ENCODE data around the gene LRRC74B.
"Not testable (repeated sequence)": the region's sequence is repeated elsewhere in the genome, so short reads cannot be mapped to it uniquely, and the experiment has no call there.

The LRRC74B gene

DNA sequence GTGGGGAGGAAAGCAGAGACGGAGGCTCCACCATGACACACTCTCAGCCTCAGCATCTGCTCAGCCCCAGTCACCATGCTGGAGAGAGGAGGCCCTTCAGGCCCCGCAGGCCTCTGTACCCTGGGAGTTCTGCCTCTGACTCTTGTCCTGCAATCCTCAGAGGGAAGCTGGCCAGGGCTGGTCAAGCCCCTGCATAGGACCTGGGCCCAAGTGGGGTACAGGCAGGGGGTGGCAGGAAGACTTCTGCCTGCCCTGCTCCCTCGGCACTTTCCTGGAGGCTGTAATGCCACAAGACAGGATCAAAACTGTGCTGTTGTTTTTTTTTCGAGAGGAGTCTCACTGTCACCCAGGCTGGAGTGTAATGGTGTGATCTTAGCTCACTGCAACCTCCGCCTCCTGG, 33.7 kb downstream of the LRRC74B start:
- no peak for DNase-seq

DNA sequence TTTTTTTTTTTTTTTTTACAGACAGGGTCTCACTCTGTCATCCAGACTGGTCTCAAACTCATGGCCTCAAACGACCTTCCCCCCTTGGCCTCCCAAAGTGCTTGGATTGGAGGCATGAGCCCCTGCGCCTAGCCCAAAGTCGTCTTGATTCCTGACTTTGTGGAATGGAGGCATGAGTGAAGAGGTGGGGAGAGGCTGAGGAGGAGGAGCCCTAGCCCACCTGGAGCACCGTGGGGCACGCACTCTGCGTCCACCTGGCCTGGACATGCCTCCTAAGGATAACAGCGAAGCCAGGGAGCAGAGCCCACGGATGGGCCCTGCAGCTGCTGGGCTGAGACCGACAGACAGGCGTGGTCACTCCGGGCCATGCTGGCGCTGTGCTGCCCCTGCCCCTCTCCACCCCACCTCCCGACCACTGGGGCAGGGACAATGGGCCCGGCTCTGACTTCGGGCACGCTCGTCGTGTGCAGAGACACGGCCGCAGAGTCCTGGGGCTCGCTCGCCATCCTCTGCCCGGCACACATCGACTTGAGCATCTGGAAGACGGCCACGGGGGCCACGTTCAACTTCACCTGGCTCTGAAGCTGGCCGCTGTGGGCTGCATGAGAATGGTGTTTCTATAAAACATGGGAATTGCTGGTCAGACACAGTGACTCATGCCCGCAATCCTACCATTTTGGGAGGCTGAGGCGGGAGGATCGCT, 34.8 kb downstream of the LRRC74B start:
- DNase-seq = no peak

- DNase-seq = peak; percentile 25
Observed at GRCh38 chr22:21082248-21082647, 36.5 kb downstream of the LRRC74B start.

DNA sequence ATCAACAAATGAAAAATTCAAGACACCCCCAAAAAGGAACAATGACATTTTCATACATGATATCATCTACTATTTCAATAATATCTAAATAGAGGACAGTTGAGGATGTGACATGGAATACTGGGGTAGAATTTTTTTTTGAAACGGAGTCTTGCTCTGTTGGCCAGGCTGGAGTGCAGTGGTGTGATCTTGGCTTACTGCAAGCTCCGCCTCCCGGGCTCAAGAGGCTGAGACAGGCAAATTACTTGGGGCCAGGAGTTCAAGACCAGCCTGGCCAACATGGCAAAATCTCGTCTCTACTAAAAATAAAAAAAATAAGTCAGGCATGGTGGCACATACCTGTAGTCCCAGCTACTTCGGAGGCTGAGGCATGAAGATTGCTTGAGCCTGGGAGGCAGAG, 41.4 kb downstream of the LRRC74B start:
- DNase-seq = no peak

- not testable (repeated sequence) for DNase-seq
Observed at GRCh38 chr22:21087926-21088325, 42.2 kb downstream of the LRRC74B start.

GRCh38 chr22:21091220-21091619, 45.5 kb downstream of the LRRC74B start:
- DNase-seq = not testable (repeated sequence)

DNA sequence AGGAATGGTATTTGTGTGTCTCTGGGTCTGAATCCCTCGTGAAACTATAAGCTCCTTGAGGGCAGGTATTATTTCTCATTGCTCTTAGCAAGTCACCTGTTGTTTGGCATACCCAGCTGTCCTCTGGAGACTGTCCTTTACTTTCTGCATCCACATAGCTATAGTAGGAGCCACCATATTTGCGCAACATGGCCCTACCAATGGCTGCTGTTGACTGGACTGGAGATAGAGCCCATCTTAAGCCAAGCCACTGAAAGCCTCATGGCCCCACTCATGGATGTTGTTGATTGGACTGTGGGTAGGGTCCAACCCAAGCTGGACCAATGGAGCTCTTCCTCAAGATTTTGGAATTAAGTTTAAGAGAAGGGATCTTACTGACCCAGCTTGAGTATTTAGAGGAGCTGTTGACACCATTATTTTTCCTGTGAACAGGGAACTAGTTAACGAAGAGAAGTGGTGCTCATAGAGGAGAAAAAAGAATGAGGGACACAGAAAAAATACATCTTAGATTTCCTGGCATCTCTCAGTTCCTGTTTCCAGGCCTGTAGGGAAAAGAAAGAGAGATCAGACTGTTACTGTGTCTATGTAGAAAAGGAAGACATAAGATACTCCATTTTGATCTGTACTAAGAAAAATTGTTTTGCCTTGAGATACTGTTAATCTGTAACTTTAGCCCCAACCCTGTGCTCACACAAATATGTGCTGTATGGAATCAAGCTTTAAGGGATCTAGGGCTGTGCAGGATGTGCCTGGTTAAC, 47.2 kb downstream of the LRRC74B start:
- DNase-seq = no peak

- DNase-seq = not testable (repeated sequence)
Observed at GRCh38 chr22:21093555-21094137, 47.9 kb downstream of the LRRC74B start.

- no peak for DNase-seq
Observed at GRCh38 chr22:21094911-21095772, 49.4 kb downstream of the LRRC74B start.

GRCh38 chr22:21095773-21096107, 50.0 kb downstream of the LRRC74B start:
- no peak for DNase-seq

GRCh38 chr22:21096878-21097277, 51.1 kb downstream of the LRRC74B start:
- not testable (repeated sequence) for DNase-seq

DNA sequence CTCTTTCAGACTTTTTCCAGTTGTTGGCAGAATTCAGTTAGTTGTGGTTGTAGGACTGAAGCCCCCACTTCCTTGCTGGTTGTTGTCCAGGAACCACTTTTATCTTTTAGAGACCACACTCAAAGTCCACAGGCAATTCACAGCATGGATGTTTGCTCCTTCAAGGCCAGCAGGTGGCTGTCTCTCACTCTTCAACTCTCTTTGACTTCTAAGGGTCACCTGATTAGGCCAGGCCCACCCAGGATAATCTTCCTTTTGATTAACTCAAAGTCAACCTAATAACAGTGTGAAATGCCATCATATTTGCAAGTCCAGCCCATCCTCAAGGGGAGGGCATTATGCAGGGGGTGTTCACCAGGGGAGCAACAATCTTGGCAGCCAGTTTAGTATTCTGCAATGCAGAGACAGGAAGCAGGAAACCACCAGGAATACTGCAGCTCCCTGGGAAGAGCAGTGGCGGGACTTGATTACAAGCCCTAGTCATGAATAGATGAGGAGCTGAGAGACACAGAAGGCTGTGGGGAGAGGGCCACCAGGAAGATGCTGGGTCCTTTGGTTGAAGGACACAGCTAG, 52.4 kb downstream of the LRRC74B start:
- no peak for DNase-seq

DNA sequence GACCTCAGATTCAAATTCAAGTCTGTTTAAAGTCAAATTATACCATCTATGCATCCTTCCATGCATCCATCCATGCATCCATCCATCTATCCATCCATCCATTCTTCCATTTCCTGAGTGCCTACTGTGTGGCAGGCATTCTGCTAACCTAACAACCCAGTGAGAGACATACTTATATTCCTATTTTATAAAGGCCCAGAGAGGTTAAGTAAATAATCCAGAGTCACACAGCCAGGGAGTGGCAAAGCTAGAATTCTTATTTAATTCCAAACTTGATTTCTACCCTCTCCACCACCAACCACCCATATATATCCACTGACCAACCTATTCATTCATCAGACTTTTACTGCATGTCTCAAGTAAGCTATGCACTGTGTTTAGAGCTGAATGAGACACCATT, 53.8 kb downstream of the LRRC74B start:
- no peak for DNase-seq

- no peak for DNase-seq
Observed at GRCh38 chr22:21100149-21101032, 54.6 kb downstream of the LRRC74B start.

DNA sequence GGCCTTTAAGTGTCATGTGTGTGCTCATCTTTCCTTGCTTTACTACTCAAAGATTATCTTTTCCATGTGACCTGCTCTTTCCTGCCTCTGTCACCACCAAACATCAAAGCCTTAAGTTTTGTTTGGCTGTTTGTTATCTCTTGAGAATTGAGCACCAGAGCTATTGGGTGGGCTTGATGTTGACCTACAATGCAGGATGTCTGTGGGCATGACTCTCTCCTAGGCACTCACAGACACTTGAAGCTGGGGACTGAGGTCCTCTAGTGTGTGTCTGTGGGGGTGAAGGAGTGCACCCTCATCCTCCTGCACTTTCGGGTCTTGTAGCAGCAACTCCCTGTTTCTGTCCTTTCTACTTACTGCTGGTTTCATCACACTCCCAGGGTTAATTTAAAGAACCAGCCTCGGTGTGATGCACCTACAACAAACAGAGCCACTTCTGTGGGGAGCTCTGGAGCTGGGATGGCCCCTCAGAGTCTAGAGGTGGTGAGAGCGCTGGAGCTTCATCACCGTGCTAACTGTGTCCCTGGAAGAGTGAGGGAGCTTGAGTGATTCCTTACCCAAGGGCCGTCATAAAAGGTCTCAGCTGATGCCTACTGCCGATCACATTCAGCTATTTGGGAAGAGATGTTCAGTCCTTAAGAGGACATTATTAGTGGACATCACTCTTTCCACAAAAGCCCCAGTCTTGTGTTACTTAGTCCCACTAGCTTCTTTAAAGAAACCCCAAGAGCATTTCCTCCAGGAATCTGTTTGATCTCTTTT, 56.3 kb downstream of the LRRC74B start:
- no peak for DNase-seq

GRCh38 chr22:21102659-21103267, 57.0 kb downstream of the LRRC74B start:
- peak; percentile 28 for DNase-seq

GRCh38 chr22:21103633-21104032, 57.9 kb downstream of the LRRC74B start:
- DNase-seq = no peak

GRCh38 chr22:21104126-21104691, 58.5 kb downstream of the LRRC74B start:
- no peak for DNase-seq

- DNase-seq = no peak
Observed at GRCh38 chr22:21105294-21105693, 59.5 kb downstream of the LRRC74B start.

DNA sequence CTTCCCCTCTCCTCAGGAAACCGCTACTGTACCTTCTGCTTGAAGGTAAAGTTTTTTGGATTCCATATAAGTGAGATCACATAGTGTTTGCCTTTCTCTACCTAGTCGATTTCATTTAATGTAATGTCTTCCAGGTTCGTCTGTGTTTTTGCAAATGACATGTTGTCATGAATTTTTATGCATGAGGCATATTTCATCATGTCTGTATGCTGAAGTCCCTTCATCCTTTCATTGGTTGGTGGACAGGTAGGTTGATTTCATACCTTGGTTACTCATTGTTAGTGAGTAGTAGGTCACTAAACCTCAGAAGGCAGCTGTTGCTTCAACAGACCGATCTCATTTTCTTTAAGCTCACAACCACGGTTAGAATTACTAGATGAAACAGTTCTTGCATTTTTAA, 60.3 kb downstream of the LRRC74B start:
- DNase-seq = no peak
